Subcutaneous adipose tissue (tissue), 4 donors: ENCODE data around the gene CPVL. TPM values are rescaled to one million over a fixed set of nuclear protein-coding genes. Genes with fewer than 3 reads are reported as not detected.

Experiments
- CTCF ChIP-seq: fragments of 450-650 bp; IDR thresholded peaks from one replicate; pipeline ENCODE4 v1.5.1; 2016; ENCODE audit warnings: low read depth, mild to moderate bottlenecking, control low read depth, antibody characterized with exemption, moderate library complexity
- total RNA-seq, 4 donors: library from RNA; depleted of rRNA; stranded (reverse); fragments of >200 nt; gene quantifications; one replicate each; pipeline ENCODE4 v1.1.0, GENCODE V29; 2016

Gene CPVL
- total RNA-seq, 4 donors from 2014 or later: 13.0 to 105 (median 36.5) TPM

- no peak for TF ChIP-seq CTCF
Observed at GRCh38 chr7:29102558-29103151, 43.7 kb downstream of the CPVL start.

GRCh38 chr7:29100924-29101323, 45.4 kb downstream of the CPVL start:
- TF ChIP-seq CTCF: no peak

- TF ChIP-seq CTCF: no peak
Observed at GRCh38 chr7:29099896-29100847, 46.2 kb downstream of the CPVL start.

GRCh38 chr7:29096446-29096730, 49.9 kb downstream of the CPVL start:
- no peak for TF ChIP-seq CTCF

GRCh38 chr7:29095631-29096445, 50.5 kb downstream of the CPVL start:
- TF ChIP-seq CTCF: no peak

- TF ChIP-seq CTCF: no peak
Observed at GRCh38 chr7:29091715-29092114, 54.6 kb downstream of the CPVL start.
